ENCODE results near the gene TMEM52B.

DNA sequence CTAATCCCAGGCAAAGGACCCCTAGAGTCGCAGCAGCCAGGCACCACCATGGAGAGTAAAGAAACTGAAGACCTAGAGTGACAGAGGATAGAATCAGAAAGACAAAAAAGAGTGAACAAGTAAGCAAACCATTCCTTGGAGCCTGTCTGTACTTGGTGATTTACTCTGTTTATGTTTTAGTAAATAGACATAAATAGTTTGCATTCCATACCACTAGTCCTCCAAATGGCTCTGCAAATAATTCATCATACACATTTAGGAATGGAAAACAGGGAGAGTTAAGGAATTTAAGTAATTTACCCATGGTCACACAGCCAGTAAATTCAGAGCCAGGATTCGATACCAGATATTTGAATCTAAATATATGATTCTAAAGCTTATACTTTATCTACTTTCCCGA, 9.7 kb upstream of the TMEM52B start:
- TF ChIP-seq, protein P1, sequence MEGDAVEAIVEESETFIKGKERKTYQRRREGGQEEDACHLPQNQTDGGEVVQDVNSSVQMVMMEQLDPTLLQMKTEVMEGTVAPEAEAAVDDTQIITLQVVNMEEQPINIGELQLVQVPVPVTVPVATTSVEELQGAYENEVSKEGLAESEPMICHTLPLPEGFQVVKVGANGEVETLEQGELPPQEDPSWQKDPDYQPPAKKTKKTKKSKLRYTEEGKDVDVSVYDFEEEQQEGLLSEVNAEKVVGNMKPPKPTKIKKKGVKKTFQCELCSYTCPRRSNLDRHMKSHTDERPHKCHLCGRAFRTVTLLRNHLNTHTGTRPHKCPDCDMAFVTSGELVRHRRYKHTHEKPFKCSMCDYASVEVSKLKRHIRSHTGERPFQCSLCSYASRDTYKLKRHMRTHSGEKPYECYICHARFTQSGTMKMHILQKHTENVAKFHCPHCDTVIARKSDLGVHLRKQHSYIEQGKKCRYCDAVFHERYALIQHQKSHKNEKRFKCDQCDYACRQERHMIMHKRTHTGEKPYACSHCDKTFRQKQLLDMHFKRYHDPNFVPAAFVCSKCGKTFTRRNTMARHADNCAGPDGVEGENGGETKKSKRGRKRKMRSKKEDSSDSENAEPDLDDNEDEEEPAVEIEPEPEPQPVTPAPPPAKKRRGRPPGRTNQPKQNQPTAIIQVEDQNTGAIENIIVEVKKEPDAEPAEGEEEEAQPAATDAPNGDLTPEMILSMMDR (IDR thresholded peaks at IDR 0.05): no peak
- TF ChIP-seq POLR2A (IDR thresholded peaks at IDR 0.05): no peak

Data from right lobe of liver (tissue), 4 donors.